B cell (primary cell): ENCODE results near the gene RAD50. TPM values are rescaled to one million over a fixed set of nuclear protein-coding genes. Genes with fewer than 3 reads are reported as not detected.
A peak's percentile ranks its signal among the peaks of the same experiment; 100 is the strongest.

ENCODE experiments used
- ATAC-seq: fragments of 200-7000 bp; cut with Tn5 transposase; one replicate; pipeline ENCODE4 v1.10.0; 2021; ENCODE audit warnings: low read depth, mild to moderate bottlenecking, moderate number of reproducible peaks, moderate library complexity
- CTCF ChIA-PET: fragments of 350-600 bp; sonication (Branson Sonifier 250); formaldehyde crosslinking; loops from one replicate; lab custom pipeline; 2021; ENCODE audit warnings: antibody characterized with exemption, inconsistent platforms; lab: Charles Lee
- POLR2A ChIA-PET: fragments of 350-600 bp; sonication (Branson Sonifier 250); formaldehyde crosslinking; loops from one replicate; lab custom pipeline; 2021; ENCODE audit warnings: antibody characterized with exemption; lab: Charles Lee
- DNase-seq: peaks from one replicate; pipeline ENCODE4 v3.0.0; 2013
- H2AFZ ChIP-seq: 2 replicates; pipeline ENCODE4 v1.6.1; 2012; ENCODE audit warnings: mild to moderate bottlenecking, low read depth, low read length; ENCODE audit not compliant: insufficient read depth, poor library complexity, severe bottlenecking
- H3K27ac ChIP-seq, 2 donors: 1 replicate in 1 of 2; 2 replicates in 1 of 2; pipeline ENCODE4 v1.5.1; 2012 to 2013; ENCODE audit warnings: low read length in 2 of 2, mild to moderate bottlenecking in 2 of 2, moderate library complexity in 1 of 2
- H3K27me3 ChIP-seq, 4 experiments: fragments of 200-600 bp in 1 of 4; sonication (generic) in 1 of 4; replicated peaks in 1 of 4; 1 replicate in 2 of 4; 2 replicates in 2 of 4; pipeline versions ENCODE4 v1.6.1 to v1.7.0; 2013 to 2016; ENCODE audit warnings: low read length in 3 of 4, mild to moderate bottlenecking in 2 of 4, mixed read lengths in 1 of 4, moderate library complexity in 1 of 4; ENCODE audit not compliant: insufficient read depth in 4 of 4, control insufficient read depth in 3 of 4; ENCODE audit errors: control extremely low read depth in 1 of 4
- H3K36me3 ChIP-seq, 2 experiments: replicated peaks in 1 of 2; 1 replicate in 1 of 2; 2 replicates in 1 of 2; pipeline versions ENCODE4 v1.6.1 to v1.7.1; 2013; ENCODE audit warnings: low read length in 1 of 2; ENCODE audit not compliant: insufficient read depth in 2 of 2, control insufficient read depth in 1 of 2; ENCODE audit errors: control extremely low read depth in 1 of 2, extremely low read depth in 1 of 2
- H3K4me1 ChIP-seq, 2 donors: fragments of 200-600 bp in 1 of 2; sonication (generic) in 1 of 2; 1 replicate in 1 of 2; 2 replicates in 1 of 2; pipeline versions ENCODE4 v1.5.1 to v1.6.1; 2013 to 2017; ENCODE audit warnings: low read length in 2 of 2; ENCODE audit not compliant: control insufficient read depth in 2 of 2, insufficient read depth in 2 of 2
- H3K4me2 ChIP-seq: replicated peaks from 2 replicates; pipeline ENCODE3; 2012; ENCODE audit warnings: mild to moderate bottlenecking, low read depth, low read length; ENCODE audit not compliant: poor library complexity, severe bottlenecking
- H3K4me3 ChIP-seq, 5 experiments: fragments of 200-600 bp in 1 of 5; sonication (generic) in 1 of 5; 1 replicate in 3 of 5; 2 replicates in 2 of 5; pipeline versions ENCODE4 v1.5.1 to v1.7.0; 2011 to 2016; ENCODE audit warnings: low read length in 4 of 5, mild to moderate bottlenecking in 4 of 5, low read depth in 2 of 5, control low read depth in 1 of 5, moderate library complexity in 1 of 5; ENCODE audit not compliant: insufficient read depth in 1 of 5; ENCODE audit errors: control extremely low read depth in 1 of 5, extremely low read depth in 1 of 5
- H3K79me2 ChIP-seq: fragments of 200-600 bp; sonication (generic); one replicate; pipeline ENCODE4 v1.6.0; 2016; ENCODE audit warnings: low read length; ENCODE audit not compliant: control insufficient read depth, insufficient read depth
- H3K9ac ChIP-seq: fragments of 200-600 bp; sonication (generic); 2 replicates; pipeline ENCODE4 v1.6.1; 2017; ENCODE audit warnings: mild to moderate bottlenecking, low read length, moderate library complexity
- H3K9me3 ChIP-seq, 3 donors: one replicate each; pipeline versions ENCODE4 v1.6.1 to v1.7.1; 2013; ENCODE audit warnings: low read length in 2 of 3; ENCODE audit not compliant: control insufficient read depth in 2 of 3, insufficient read depth in 1 of 3; ENCODE audit errors: control extremely low read depth in 1 of 3
- H4K20me1 ChIP-seq: 2 replicates; pipeline ENCODE4 v1.6.0; 2012; ENCODE audit warnings: mild to moderate bottlenecking, low read length; ENCODE audit not compliant: insufficient read depth, control insufficient read depth, poor library complexity, severe bottlenecking
- H3K27ac Mint-ChIP-seq: one replicate; pipeline ENCODE4 v1.8.0; 2021; ENCODE audit warnings: mixed read lengths
- H3K27me3 Mint-ChIP-seq: one replicate; pipeline ENCODE4 v1.8.0; 2021; ENCODE audit warnings: mixed read lengths
- H3K4me1 Mint-ChIP-seq: one replicate; pipeline ENCODE4 v1.8.0; 2021; ENCODE audit warnings: mixed read lengths
- H3K4me3 Mint-ChIP-seq: one replicate; pipeline ENCODE4 v1.8.0; 2021; ENCODE audit warnings: mixed read lengths
- H3K9me3 Mint-ChIP-seq: one replicate; pipeline ENCODE4 v1.8.0; 2022; ENCODE audit warnings: mixed read lengths; ENCODE audit not compliant: insufficient read depth
- EZH2 ChIP-seq: IDR thresholded peaks from 2 replicates; pipeline ENCODE4 v1.6.1; 2012; ENCODE audit warnings: borderline replicate concordance, low read depth, mild to moderate bottlenecking, moderate library complexity, low read length; ENCODE audit not compliant: insufficient read depth, poor library complexity, severe bottlenecking
- WGBS: methylation state at CpG from one replicate; pipeline ENCODE4 v1.1.5; 2013; ENCODE audit warnings: missing lambda C conversion rate; ENCODE audit not compliant: insufficient coverage; 5-methylcytosine and 5-hydroxymethylcytosine counted together
- intact Hi-C: fragments of 100-400 bp; cut with micrococcal nuclease; formaldehyde crosslinking; loops from one replicate; pipeline ENCODE4 v1.10.0; 2022
- polyA plus RNA-seq: library from polyadenylated mRNA; depleted of rRNA; stranded (reverse); fragments of >200 nt; gene quantifications from 2 replicates; pipeline ENCODE4 v1.2.3, GENCODE V29; 2012
- total RNA-seq, 2 donors: library from RNA; stranded (reverse); fragments of 120-200 nt in 1 of 2; gene quantifications; 1 replicate in 1 of 2; 2 replicates in 1 of 2; pipeline versions ENCODE4 v1.2.3 to v1.2.4, GENCODE V29; 2013 to 2022
- TF ChIP-seq, protein P1 (sequence below): fragments of 200-600 bp; IDR thresholded peaks from one replicate; pipeline ENCODE4 v1.8.0; 2022; ENCODE audit warnings: antibody characterized with exemption, mild to moderate bottlenecking

Gene RAD50
- total and polyA plus RNA-seq, 2 donors (not counting 1 experiment from before 2014, with no cell fraction given): 11.2 to 32.7 TPM

DNA sequence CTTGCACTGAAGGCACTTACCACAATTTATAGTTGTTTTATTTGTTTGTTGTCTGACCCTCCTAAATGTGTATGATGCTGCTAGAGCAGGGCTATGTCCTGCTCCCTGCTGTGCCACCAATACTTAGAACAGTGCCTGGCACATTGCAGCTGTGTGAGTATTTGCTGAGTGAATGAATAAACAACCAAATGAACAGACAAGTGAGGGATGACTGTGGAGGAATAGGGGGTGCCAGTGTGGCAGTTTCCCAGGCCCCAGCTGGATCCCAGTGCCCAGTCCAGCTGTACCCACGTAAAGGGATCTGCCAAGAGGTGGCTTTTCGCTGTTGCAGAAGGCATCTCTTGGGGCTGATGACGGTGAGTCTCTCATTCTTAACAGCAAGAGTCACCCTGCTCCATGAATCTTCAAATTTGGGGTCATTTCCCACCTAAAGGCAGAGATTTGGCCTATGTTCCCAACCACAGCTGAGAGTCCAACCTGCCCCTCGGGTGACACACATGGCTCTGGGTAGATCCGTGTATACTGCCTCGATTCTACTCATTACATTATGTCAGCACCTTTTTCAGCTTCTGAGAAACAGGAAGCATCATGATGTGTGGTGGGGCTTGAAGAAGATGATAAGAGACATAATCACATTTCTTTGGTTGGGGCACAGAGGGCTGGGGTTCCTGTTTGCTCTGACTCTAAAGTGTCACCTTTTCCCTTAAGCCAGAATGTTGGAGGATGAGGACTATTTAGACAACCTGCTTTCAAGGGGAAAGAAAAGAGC lies 27.7 kb upstream of the RAD50 start:
- no peaks in the 10 kb centered on the region for H4K20me1 ChIP-seq
- peak; percentile 43 for DNase-seq
- Mint-ChIP-seq H3K4me1 (peaks cover 47% of the 10 kb centered on the region), H3K27me3 (no peaks in the 10 kb centered on the region), H3K4me3 (no peak overlapping the region), H3K9me3 (no peaks in the 10 kb centered on the region), H3K27ac (peak overlapping the region; percentile 38)
- no peaks in the 10 kb centered on the region for H3K27me3 ChIP-seq
- WGBS: 58% methylated on average over 3 of the region's 6 CpGs
- H3K4me1 ChIP-seq: peaks cover 41 to 45% of the 10 kb centered on the region in 2 donors
- no peak overlapping the region for H3K9ac ChIP-seq
- ATAC-seq: peak; percentile 46
- ChIA-PET CTCF (interaction anchor here (0.8 to 4.0 kb wide), 4 partner anchors 16 to 160 kb away, joined by 3 to 17 read pairs (median 5); partner anchors contain the start of gene SLC22A5), POLR2A (no interaction called here)
- no peak overlapping the region for H3K27ac ChIP-seq
- no peaks in the 10 kb centered on the region for H3K79me2 ChIP-seq
- TF ChIP-seq EZH2: no peak
- TF ChIP-seq, protein P1, sequence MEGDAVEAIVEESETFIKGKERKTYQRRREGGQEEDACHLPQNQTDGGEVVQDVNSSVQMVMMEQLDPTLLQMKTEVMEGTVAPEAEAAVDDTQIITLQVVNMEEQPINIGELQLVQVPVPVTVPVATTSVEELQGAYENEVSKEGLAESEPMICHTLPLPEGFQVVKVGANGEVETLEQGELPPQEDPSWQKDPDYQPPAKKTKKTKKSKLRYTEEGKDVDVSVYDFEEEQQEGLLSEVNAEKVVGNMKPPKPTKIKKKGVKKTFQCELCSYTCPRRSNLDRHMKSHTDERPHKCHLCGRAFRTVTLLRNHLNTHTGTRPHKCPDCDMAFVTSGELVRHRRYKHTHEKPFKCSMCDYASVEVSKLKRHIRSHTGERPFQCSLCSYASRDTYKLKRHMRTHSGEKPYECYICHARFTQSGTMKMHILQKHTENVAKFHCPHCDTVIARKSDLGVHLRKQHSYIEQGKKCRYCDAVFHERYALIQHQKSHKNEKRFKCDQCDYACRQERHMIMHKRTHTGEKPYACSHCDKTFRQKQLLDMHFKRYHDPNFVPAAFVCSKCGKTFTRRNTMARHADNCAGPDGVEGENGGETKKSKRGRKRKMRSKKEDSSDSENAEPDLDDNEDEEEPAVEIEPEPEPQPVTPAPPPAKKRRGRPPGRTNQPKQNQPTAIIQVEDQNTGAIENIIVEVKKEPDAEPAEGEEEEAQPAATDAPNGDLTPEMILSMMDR: no peak
- no peaks in the 10 kb centered on the region for H3K9me3 ChIP-seq
- H3K36me3 ChIP-seq: no peaks in the 10 kb centered on the region
- intact Hi-C loops: loop anchor here (5.0 kb wide), 1 partner anchor 183 kb away; no protein-coding TSS in a partner anchor
- peak overlapping the region; percentile 60 for H3K4me2 ChIP-seq
- peak overlapping the region; percentile 47 for H2AFZ ChIP-seq
- H3K4me3 ChIP-seq: no peak overlapping the region

DNA sequence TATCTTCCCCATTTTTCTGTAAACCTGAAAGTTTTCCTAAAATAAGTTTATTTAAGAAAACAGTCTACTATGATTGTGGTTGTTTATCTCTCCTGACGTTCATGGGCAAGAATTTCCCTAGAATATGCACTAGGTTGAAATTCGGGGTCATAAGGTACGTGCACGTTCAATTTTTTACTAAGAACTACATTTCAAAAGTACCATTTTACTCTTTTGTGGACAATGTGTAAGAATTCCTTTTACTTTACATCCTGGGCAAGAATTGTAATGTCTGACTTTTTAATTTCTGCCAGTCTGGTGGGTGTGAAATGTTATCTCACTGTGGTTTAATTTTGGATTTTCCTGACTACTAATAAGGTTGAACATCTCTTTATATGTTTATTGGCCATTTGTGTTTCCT lies 25.8 kb upstream of the RAD50 start:
- intact Hi-C loops: no loop called here
- H3K27ac Mint-ChIP-seq: no peak overlapping the region
- Histone ChIP-seq H3K4me1 (peaks cover 24 to 28% of the 10 kb centered on the region in 2 donors), H3K4me2 (no peak overlapping the region), H2AFZ (no peak overlapping the region), H4K20me1 (no peaks in the 10 kb centered on the region), H3K79me2 (no peaks in the 10 kb centered on the region), H3K27ac (no peak overlapping the region), H3K36me3 (no peaks in the 10 kb centered on the region), H3K9me3 (no peaks in the 10 kb centered on the region), H3K9ac (no peak overlapping the region), H3K4me3 (no peak overlapping the region), H3K27me3 (peaks cover 0 to 8% (median 5%) of the 10 kb centered on the region in 4 experiments)
- ChIA-PET POLR2A (no interaction called here), CTCF (no interaction called here)
- no peak for TF ChIP-seq EZH2
- TF ChIP-seq, protein P1: no peak
- peaks cover 11% of the 10 kb centered on the region for H3K27me3 Mint-ChIP-seq
- H3K9me3 Mint-ChIP-seq: no peaks in the 10 kb centered on the region
- no CpG with 5 or more reads among the region's 4 CpGs for WGBS
- H3K4me1 Mint-ChIP-seq: peaks cover 28% of the 10 kb centered on the region
- H3K4me3 Mint-ChIP-seq: no peak overlapping the region
- DNase-seq (no peak), ATAC-seq (no peak)
